ENCODE data around the gene COG5.

DNA sequence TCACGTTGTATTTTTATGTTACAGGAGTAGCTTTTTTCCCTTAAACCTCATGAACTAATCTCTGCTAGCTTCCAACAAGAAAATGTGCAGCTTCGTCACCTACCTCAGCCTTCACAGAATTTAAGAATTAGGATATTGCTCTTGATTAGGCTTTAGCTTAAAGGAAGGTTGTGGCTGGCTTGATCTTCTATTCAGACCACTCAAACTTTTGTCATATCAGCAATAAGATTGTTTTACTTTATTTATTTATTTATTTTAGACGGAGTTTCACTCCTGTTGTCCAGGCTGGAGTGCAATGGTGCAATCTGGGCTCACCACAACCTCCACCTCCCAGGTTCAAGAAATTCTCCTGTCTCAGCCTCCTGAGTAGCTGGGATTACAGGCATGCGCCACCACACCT, 219.4 kb downstream of the COG5 start:
- TF ChIP-seq, protein P1, sequence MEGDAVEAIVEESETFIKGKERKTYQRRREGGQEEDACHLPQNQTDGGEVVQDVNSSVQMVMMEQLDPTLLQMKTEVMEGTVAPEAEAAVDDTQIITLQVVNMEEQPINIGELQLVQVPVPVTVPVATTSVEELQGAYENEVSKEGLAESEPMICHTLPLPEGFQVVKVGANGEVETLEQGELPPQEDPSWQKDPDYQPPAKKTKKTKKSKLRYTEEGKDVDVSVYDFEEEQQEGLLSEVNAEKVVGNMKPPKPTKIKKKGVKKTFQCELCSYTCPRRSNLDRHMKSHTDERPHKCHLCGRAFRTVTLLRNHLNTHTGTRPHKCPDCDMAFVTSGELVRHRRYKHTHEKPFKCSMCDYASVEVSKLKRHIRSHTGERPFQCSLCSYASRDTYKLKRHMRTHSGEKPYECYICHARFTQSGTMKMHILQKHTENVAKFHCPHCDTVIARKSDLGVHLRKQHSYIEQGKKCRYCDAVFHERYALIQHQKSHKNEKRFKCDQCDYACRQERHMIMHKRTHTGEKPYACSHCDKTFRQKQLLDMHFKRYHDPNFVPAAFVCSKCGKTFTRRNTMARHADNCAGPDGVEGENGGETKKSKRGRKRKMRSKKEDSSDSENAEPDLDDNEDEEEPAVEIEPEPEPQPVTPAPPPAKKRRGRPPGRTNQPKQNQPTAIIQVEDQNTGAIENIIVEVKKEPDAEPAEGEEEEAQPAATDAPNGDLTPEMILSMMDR (conservative IDR thresholded peaks at IDR 0.05; ENCODE audit: low read length), result no peak
- TF ChIP-seq EZH2phosphoT487 (IDR thresholded peaks at IDR 0.05; ENCODE audit: borderline replicate concordance), result no peak

Data from Loucy (cell line).